HG02759 (cell line): Measurements from ENCODE around the gene HOXD13.

Experiments used
- ATAC-seq: cut with Tn5 transposase; IDR thresholded peaks from one replicate; pipeline ENCODE4 v1.9.1; 2021; ENCODE audit warnings: mild to moderate bottlenecking, moderate library complexity; ENCODE audit not compliant: unreplicated experiment

The HOXD13 gene

DNA sequence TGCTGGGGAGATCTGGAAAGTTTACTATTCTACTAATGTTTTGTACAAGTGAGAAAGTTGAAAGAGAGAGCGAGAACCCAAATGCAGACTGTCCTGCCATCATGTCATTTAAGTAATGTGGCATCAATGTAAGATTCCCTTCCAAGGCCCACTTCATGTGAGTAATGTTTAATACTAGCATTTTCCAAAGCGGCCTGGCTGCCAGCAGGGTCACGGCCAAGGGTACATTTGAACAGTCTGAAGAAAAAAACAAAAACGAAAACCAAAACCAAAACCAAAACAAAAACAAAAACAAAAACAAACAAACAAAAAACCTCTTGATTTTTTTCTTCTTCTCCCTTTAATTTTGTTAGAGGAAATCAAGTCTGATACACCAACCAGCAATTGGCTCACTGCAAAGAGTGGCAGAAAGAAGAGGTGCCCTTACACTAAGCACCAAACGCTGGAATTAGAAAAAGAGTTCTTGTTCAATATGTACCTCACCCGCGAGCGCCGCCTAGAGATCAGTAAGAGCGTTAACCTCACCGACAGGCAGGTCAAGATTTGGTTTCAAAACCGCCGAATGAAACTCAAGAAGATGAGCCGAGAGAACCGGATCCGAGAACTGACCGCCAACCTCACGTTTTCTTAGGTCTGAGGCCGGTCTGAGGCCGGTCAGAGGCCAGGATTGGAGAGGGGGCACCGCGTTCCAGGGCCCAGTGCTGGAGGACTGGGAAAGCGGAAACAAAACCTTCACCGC, 26.2 kb downstream of the HOXD13 start:
- ATAC-seq, result no peak

DNA sequence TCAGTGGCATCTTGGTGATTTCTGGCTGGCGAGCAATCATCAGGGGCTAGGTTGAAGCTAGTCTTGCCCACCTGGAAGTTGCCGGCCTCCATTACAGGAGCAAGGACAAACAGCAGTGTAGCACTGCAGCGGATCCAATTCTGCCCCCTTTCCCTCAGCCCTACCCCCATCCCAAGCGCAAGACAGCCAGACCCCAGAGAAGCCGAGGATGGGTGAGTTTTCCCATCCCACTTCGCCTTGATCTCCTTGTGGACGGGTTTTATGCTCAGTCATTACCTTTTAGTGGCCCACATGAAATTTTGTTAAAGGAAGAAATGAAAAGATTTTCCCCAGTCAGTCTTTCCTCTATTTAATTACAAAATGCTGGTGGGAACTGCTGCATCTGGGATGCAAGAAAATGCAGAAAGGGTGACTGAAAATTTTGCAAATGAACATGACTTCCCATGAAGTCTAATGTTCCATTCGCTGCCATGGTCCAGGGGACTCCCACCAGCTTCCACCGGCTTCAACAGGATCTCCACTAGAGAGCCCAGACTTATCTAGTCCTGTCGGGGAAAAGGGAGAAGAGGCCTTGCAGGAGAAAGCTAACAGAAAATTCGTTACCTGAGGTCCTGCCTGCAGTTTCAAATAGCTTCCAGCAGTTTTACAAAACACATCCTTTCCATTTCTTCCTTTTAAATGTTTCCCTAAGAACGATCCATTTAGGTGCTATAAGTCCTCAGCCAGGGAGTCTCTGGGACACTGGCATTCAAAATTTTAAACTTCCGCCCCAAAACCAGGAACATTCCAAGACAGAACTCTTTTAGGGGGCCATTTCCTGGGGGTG, 28.1 kb downstream of the HOXD13 start:
- no peak for ATAC-seq

DNA sequence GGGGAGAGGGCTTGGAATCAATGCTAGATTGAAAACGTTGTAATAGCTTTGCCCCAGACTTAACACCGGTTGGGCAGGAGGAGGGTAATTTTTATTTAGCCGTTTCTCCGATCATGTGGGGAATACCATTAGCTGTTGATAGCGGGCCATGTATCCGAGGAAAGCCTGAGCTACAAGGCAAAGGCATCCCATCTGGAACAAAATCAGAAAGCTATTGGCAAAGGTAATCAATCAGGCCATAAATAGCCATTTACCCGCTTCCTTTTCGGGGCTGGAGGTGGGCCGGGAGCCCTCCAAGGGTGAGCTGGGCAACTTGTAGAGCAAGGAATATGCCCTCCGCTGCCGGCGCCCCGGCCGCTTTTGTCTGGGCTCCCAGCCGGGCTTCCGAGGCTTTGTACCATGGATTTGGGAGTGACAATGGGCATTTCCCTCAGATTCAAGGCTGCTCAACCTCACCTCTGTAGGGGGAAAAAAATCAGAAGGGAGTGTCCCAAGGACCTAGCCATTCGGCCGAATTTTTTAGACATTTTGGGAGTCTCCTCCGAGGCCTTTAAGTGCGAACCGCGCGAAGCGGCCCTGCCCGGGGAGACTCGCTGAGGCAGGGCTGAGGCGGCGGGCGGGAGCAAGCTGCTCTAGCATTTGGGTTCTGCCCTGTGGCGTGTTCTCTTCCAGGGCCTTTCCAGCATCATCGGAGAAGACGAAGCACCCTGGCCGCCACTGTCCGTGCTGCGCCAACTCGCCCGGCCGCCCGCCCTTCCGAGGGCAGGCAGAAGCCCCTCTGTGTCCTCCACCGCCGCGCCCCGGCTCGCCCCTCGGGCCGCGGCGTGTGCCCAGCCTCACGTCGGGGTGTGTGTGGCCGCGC, 28.9 kb downstream of the HOXD13 start:
- ATAC-seq, result no peak

DNA sequence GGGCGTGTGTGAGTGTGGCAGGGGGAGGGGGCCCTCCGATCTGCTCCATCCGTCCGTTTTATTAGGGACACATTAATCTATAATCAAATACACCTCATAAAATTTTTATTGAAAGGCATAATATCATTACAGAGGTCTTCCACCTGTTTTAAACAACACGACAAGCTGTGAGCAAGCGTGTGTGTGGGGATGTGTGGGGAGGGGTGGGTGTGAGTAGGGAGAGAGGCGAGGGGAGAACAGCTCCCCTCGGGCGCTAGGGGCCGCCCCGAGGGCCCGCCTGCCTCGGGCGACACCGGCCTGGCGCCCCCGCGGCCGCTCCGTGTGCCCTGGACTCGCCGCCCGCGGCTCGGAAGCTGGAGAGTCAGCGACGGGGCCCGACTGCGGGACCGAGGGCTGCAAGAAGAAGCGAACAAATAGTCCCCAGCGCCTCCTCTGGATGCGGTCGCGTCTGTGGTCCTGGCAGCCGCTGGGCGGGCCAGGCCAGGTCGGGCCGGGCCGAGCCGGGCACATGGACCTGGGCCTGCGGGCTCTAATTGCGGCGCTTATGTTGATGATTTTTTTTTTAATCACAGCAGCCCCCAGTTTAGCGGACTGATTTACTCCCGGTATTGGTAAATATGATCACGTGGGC, 29.6 kb downstream of the HOXD13 start:
- ATAC-seq, result no peak

DNA sequence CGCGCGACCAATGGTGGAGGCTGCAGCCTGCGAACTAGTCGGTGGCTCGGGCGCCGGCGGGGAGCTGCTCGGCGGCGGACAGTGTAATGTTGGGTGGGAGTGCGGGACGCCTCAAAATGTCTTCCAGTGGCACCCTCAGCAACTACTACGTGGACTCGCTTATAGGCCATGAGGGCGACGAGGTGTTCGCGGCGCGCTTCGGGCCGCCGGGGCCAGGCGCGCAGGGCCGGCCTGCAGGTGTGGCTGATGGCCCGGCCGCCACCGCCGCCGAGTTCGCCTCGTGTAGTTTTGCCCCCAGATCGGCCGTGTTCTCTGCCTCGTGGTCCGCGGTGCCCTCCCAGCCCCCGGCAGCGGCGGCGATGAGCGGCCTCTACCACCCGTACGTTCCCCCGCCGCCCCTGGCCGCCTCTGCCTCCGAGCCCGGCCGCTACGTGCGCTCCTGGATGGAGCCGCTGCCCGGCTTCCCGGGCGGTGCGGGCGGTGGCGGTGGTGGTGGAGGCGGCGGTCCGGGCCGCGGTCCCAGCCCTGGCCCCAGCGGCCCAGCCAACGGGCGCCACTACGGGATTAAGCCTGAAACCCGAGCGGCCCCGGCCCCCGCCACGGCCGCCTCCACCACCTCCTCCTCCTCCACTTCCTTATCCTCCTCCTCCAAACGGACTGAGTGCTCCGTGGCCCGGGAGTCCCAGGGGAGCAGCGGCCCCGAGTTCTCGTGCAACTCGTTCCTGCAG, 30.3 kb downstream of the HOXD13 start, which contains the start of gene HOXD9:
HOXD9 (plus strand) TSS at position 37 of the 728 bp plus-strand sequence; CDS start at position 87, 50 bp downstream.
- ATAC-seq, result no peak

DNA sequence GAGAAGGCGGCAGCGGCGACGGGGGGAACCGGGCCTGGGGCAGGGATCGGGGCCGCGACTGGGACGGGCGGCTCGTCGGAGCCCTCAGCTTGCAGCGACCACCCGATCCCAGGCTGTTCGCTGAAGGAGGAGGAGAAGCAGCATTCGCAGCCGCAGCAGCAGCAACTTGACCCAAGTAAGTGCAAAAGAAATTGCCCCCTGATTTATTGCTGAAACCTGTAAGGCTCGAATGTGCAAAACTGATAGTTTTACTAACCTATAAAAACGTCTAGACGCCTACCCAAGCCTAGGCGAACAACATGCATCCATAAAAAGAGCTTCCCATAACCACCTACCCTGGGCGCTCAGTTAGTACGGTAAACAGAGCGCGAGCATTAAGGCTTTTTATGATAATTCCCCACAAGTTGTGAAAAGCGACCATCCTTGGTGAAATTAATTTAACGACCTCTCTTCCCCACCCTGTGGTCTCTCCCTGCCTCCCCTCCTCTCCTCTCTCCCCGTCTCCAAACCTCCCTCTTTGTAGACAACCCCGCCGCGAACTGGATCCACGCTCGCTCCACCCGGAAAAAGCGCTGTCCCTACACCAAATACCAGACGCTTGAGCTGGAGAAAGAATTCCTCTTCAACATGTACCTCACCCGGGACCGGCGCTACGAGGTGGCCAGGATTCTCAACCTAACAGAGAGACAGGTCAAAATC, 31.0 kb downstream of the HOXD13 start:
- ATAC-seq, result no peak

DNA sequence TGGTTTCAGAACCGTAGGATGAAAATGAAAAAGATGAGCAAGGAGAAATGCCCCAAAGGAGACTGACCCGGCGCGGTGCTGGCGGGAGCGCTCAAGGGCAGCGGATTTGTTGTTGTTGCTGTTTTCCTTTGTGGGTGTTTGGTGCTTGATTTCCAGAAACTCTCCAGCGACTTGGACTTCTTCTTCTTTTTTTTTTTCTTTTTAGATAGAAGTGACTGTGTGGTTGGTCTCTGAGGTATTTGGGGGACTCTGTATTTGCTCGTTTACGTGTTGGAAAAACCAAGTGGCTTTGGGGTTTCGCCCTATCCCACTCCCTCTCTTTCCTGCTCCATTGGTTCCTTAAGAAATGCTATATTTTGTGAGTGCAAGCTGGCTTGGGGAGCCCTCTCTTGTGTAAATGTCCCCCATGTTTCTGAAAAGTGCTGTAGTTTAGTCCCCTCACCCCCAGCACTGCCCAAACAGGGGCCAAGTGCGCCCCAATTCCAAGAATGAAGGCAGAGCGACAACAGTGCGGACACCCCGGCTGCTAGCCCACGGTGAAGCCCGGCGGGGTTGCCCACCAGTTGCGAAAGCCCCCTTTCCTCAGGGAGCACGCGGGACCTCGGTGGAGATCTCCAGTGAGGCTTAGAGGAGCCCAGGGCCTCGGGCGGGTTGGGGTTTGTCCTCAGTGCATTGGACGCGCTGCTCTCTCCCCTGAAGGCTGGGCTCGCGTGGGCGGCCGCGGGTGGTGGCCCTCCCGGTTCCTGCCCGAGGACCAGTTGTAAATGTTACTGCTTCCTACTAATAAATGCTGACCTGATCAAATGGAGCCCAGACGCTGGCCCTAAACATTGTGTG, 31.8 kb downstream of the HOXD13 start:
- no peak for ATAC-seq

DNA sequence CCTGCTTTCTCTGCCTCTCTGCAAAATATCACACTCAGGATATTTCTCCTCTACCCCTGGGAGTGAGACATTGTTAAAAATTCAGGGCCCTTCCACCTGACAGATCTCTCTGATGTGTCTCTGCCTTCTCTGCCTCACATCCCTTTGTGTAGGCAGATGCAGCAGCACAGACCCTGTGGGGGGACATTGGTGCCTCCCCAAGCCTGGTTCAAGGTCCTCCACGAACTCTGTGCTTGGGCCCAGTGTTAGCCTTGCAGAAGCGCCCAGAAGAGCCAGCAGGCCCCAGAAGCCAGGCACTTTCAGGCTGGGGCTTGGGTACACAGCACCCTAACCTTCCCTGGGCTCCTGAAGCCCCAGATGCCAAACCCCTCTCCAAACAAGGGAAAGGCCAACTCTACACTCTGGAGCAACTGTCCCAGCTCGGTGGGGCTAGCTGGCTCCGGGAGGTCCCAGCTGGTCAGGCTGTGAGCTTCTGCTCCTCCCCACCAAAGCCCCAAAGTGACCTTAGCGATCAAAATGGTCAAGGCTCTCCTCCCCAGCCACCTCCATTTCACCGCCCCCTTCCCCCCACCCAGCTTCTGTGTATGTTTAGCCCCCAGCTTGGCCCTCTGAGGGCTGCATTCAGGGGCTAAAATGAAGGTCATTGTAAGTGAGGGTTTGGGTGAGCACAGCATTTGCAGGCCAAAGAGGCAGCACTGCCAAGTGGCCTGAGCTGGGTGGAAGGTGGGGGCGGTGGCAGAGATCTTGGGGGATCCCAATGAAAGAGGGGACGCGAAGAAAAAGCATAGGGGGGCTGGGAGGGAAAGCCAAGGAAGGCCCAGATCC, 32.6 kb downstream of the HOXD13 start:
- no peak for ATAC-seq

DNA sequence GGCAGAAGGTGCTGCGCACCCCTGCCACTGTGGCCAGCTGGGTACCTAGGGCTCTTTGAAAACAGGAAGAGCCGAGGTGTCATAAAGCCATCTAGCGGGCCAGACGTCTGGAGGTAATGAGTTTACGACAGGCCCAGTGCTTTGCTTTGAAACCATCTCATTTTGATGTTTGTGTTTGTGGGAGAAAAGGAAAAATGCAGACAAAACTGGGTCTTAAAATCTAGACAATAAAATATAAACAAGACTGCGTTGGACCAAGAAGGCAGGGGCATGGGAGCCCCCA, 33.2 kb downstream of the HOXD13 start:
- no peak for ATAC-seq

DNA sequence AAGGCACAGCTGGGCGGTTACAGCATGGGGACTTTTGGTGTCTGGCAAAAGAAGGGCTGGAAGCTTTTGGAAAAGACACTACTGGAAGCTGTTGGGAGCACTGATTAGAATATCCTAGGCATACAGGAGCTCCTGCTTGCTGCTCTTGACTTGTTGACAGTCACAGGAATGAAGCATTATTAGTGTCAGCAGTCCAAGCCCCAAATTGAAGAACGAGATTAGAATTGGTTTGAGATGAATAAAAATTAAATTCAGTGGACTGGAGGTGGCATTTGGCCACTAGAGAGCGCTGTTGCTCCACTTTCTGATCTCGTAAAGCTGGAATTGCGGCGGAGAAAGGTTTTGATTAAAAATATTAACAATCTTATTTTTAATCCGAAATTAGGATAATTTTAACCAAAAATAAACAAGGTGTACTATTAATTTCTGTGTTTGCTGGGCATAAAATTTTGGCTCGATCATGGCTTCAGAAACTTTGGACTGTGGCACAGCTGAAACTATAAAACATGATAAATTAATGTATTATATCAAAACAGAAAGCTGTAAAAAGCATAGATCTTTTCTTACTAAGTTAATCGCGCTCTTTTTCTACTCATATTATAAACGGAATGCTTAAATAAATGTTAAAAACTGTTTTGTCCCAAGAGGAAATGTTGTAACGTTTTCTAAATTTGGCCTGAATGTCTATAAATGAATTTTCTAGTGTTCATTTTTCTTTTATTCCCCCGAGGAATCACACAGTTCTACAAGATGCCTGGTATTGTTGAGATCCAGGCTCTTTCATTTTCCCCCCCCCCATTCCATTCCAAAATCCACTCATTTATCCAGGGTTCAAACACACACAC, 34.6 kb downstream of the HOXD13 start:
- ATAC-seq, result no peak

DNA sequence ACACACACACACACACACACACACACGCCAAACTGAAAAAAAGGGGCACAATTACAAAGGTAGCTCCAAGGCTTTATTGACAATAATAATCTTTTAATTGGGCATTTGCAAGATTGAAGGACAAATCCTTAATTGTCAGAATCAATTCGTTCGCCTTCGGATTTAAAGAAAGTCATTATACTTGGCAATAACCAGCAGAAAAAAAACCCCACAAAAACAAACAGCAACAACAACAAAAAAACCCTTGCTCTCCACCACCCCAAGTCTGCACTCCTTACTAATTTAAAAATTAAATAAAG, 35.2 kb downstream of the HOXD13 start:
- ATAC-seq, result no peak

DNA sequence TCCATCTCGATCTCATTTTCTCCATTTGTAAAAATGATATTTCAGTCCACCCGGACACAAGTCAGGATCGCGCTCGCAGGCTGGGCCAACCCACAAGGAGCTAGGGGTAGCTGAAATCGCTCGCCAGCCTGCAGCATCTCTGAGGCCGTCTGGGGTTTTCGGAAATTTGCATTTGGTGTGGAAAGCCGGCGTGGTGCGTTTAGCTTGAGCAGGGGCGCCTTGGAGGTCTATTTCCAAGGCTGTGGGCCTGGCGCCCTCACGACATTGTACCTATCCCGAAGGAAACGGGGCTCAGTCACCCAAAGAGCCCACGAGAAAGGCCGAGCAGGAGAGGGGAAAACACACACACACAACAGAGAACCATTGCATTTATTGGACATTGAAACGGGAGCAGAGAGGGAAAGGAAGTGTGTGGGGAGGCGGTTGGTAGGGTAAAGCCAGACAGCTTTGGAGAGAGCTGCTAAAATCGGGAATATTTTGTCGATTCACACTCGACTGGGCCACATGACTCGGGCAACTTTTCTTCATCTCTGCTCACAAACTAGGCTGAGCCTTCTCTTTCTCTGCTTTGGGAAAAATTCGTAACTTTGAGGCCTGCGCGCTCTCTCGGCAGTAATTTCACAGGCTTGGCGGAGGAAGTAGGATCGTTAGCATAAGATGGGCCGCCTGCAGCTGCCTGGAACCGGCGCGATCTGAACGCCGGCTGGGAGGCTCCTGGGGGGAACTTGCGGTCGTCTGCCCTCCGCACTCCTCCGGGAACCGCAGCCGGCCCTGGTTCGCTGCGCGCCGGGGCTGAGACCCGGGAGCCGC, 35.9 kb downstream of the HOXD13 start:
- ATAC-seq, result no peak

DNA sequence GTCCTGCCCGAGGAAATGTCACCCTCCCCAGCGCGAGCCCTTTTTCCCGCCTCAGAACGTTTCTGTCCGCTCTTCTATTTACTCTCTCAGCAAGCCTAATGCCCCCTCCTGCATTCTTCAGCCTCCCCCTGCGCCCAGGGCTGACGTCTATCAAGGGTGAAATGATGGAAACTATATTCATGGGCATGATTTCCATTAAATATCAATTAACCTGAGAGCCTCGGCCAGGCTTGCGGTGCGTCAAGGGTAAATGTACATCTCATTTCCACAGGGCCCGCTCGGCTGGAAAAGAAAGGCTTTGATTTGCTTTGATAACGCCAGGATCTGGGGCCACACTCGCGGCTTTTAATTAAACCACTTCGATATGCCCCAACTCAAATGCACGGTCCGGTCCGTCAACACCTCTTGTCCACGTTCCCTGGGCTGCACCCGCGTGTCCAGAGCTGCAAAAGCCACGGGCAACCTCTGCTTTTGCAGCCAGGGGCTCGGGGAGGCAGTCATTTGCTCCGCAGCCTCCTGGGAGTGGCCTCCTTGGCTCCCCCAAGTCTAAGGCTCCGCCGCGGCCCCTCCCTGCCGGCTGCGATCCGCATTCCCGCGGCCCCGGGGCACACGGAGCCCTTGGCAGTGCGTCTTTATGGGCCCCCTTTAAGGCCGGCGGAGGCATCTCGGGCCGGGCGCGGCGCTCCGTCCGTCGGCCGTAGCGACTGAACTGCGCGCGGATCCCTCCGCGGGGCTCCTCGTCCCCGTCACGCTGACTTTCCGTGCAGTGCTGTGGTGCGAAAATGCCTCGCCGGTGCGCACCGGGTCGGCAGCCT, 36.7 kb downstream of the HOXD13 start, which contains the start of gene HOXD8:
HOXD8 (plus strand) TSS at position 724 of the 815 bp plus-strand sequence. CDS start 662 bp downstream, outside the sequence.
- ATAC-seq, result no peak

DNA sequence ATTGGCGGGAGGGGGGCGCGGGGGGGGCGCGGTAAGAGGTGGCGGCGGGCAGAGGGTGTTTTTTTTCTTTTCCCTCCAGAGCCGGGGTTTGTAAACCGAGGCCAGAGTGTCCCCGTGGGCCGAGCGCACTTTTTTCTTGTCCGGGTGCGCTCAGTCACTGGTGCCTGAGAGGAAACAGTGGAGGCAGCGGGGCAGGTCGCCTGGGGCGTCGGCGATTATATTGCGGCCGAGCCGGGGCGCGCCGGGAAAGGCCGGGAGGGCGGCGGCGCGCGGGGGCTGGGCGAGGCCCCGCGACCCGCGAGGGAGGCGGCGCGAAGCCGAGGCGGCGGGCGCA, 37.3 kb downstream of the HOXD13 start:
- no peak for ATAC-seq

DNA sequence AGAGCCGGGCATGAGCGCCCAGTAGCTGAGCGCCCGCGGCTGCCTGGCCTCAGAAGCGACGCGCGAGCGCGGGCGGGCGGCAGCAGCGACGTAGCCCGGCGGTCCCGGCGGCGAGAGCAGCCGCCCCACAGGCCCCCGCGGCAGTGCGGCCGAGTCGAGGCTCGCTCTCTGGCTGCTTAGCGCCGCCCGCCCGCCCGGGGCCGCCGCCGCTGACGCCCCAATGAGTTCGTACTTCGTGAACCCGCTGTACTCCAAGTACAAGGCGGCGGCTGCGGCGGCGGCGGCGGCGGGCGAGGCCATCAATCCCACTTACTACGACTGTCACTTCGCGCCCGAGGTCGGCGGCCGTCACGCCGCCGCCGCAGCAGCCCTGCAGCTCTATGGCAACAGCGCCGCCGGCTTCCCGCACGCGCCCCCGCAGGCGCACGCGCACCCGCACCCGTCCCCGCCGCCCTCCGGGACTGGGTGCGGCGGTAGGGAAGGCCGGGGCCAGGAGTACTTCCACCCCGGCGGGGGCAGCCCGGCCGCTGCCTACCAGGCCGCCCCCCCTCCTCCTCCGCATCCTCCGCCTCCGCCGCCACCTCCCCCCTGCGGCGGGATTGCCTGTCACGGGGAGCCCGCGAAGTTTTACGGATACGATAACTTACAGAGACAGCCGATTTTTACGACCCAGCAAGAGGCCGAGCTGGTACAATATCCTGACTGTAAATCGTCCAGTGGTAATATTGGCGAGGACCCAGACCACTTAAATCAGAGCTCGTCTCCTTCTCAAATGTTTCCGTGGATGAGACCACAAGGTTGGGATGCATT, 37.8 kb downstream of the HOXD13 start:
- ATAC-seq, result no peak
